HG02610 (cell line): ENCODE results near the gene UPB1.
"Not testable (repeated sequence)": the region's sequence is repeated elsewhere in the genome, so short reads cannot be mapped to it uniquely, and the experiment has no call there.

Source experiments
- ATAC-seq: cut with Tn5 transposase; IDR thresholded peaks from one replicate; pipeline ENCODE4 v1.9.1; 2021; ENCODE audit warnings: mild to moderate bottlenecking, moderate library complexity; ENCODE audit not compliant: unreplicated experiment

UPB1 gene

GRCh38 chr22:24474649-24475255 lies 20.4 kb upstream of the UPB1 start:
- ATAC-seq = no peak

GRCh38 chr22:24481641-24482040 lies 13.5 kb upstream of the UPB1 start:
- no peak for ATAC-seq

GRCh38 chr22:24482575-24482974 lies 12.6 kb upstream of the UPB1 start:
- ATAC-seq = no peak

- no peak for ATAC-seq
Observed at GRCh38 chr22:24482998-24483397, 12.1 kb upstream of the UPB1 start.

- no peak for ATAC-seq
Observed at GRCh38 chr22:24483976-24484545, 11.1 kb upstream of the UPB1 start.

- no peak for ATAC-seq
Observed at GRCh38 chr22:24485170-24485569, 10.0 kb upstream of the UPB1 start.

- no peak for ATAC-seq
Observed at GRCh38 chr22:24485608-24486007, 9.5 kb upstream of the UPB1 start.

GRCh38 chr22:24486501-24486921 lies 8.6 kb upstream of the UPB1 start:
- ATAC-seq = no peak

- no peak for ATAC-seq
Observed at GRCh38 chr22:24489011-24489410, 6.1 kb upstream of the UPB1 start.

GRCh38 chr22:24489434-24489833 lies 5.7 kb upstream of the UPB1 start:
- not testable (repeated sequence) for ATAC-seq

- no peak for ATAC-seq
Observed at GRCh38 chr22:24492391-24492790, 2.7 kb upstream of the UPB1 start.

- ATAC-seq = no peak
Observed at GRCh38 chr22:24494167-24494527, 985 bp upstream of the UPB1 start.

GRCh38 chr22:24495365-24495675 lies 188 bp downstream of the UPB1 start:
- no peak for ATAC-seq

- ATAC-seq = no peak
Observed at GRCh38 chr22:24496234-24496633, 1.1 kb downstream of the UPB1 start.

GRCh38 chr22:24496661-24497060 lies 1.5 kb downstream of the UPB1 start:
- no peak for ATAC-seq

GRCh38 chr22:24497841-24498258 lies 2.7 kb downstream of the UPB1 start:
- ATAC-seq = no peak

GRCh38 chr22:24498824-24499223 lies 3.7 kb downstream of the UPB1 start:
- no peak for ATAC-seq

GRCh38 chr22:24499706-24500276 lies 4.7 kb downstream of the UPB1 start:
- no peak for ATAC-seq

GRCh38 chr22:24500277-24500820 lies 5.2 kb downstream of the UPB1 start:
- no peak for ATAC-seq

- no peak for ATAC-seq
Observed at GRCh38 chr22:24501301-24502005, 6.3 kb downstream of the UPB1 start.

- no peak for ATAC-seq
Observed at GRCh38 chr22:24502034-24502433, 6.9 kb downstream of the UPB1 start.

- ATAC-seq = no peak
Observed at GRCh38 chr22:24502541-24502940, 7.4 kb downstream of the UPB1 start.
